IPS-20b (cell line): ENCODE measurements around the gene ILKAP.

Experiments
- H3K27ac ChIP-seq: one replicate; pipeline ENCODE4 v1.5.1; 2013; ENCODE audit warnings: low read length
- H3K27me3 ChIP-seq: 2 replicates; pipeline ENCODE4 v1.6.1; 2013; ENCODE audit warnings: mild to moderate bottlenecking, low read length, inconsistent platforms; ENCODE audit not compliant: insufficient read depth
- H3K36me3 ChIP-seq: 2 replicates; pipeline ENCODE4 v1.6.1; 2013; ENCODE audit warnings: low read depth, mild to moderate bottlenecking, inconsistent platforms, low read length, moderate library complexity; ENCODE audit not compliant: insufficient read depth
- H3K4me1 ChIP-seq: 2 replicates; pipeline ENCODE4 v1.6.1; 2013; ENCODE audit warnings: mild to moderate bottlenecking, control low read depth, inconsistent platforms, low read length, moderate library complexity; ENCODE audit not compliant: insufficient read depth
- H3K4me3 ChIP-seq: 2 replicates; pipeline ENCODE4 v1.5.1; 2013; ENCODE audit warnings: mild to moderate bottlenecking, low read length, inconsistent platforms
- H3K9ac ChIP-seq: 2 replicates; pipeline ENCODE4 v1.6.1; 2013; ENCODE audit warnings: low read depth, mild to moderate bottlenecking, inconsistent platforms, low read length, moderate library complexity
- H3K9me3 ChIP-seq: 2 replicates; pipeline ENCODE4 v1.6.1; 2013; ENCODE audit warnings: mild to moderate bottlenecking, low read depth, low read length, inconsistent platforms; ENCODE audit not compliant: insufficient read depth

Gene ILKAP

DNA sequence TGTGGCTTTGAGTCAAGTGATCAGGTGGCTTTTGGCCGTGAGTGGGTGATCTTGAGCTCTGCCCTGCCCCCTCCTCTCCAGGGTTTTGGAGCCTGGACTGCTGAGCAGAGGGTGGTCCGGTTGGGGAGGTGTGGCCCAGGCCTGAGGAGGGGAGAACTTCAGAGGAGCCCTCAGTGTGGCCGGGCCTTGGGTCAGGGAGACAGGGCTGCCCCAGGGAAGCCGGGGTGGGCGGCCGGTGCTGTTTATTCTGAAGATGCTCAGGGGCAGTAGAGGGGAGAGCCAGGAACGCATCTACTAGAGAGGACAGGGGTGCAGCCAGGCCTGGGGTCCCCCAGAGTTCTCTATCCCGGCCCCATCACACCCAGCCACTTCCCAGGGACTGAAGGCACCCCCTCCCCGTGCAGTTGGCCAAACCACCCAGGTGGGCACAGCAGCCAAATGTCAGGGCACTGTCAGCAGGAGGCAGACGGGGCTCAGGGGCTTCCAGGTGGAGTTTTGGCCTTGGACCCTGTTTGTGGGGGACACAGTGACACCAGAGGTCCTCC is 43.8 kb downstream of the ILKAP start:
- Histone ChIP-seq H3K4me1 (peaks cover 3% of the 10 kb centered on the region; the same call in 1 of the 2 replicates), H3K4me3 (peak overlapping the region; percentile 60; the same call in 1 of the 2 replicates), H3K27ac (no peak overlapping the region), H3K9ac (no peak overlapping the region), H3K36me3 (no peaks in the 10 kb centered on the region), H3K9me3 (no peaks in the 10 kb centered on the region), H3K27me3 (peaks cover 77% of the 10 kb centered on the region)

DNA sequence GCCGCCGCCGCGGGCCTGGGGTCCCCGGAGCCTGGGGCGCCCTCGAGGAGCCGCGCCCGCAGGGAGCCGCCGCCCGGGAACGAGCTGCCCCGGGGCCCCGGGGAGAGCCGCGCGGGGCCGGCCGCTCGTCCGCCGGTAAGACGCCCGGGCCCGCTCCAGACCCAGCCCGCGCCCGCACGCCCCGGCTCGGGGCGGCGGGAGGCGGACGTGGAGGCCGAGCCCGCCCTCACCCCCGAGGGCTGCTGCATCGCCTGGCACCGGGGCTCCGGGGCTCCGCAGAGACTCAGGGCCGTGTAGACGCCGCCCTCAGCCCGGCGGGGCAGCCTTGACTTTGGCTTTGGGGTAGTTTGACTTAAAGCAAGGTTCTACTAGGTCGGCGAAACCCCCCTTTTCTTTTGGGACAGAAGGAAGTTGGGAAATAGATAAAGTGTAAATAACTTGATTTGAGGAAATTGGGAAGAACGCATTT is 44.4 kb downstream of the ILKAP start:
- Histone ChIP-seq H3K4me1 (peaks cover 3% of the 10 kb centered on the region; the same call in 1 of the 2 replicates), H3K36me3 (no peaks in the 10 kb centered on the region), H3K9me3 (no peaks in the 10 kb centered on the region), H3K27me3 (peaks cover 71% of the 10 kb centered on the region), H3K27ac (no peak overlapping the region), H3K9ac (no peak overlapping the region), H3K4me3 (peak overlapping the region; percentile 60; the same call in 1 of the 2 replicates)

DNA sequence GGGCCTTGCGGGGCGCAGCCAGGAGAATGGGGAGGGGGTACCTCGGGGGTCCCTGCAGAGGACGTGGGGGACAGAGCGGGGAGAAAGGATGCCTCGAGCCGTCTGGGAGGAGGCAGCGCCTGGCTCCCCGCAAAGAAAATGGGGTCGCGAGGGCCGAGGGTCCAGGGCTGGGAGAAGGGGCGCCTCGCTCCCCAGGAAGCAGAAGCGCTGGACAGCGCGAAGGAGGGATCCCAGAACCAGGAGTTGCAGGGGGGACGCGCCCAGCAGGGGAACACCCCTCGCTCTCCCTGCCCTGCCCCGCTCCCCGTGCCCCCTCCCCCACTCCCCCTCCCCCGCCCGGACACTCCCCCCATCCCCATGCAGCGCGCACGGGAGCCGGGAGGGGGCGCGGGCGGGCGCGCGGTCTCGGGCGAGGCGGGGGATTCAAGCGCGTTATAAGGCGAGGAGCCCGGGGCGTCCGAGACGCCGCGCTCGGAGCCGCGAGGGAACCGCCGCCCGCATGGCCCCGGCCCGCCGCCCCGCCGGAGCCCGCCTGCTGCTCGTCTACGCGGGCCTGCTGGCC is 44.9 kb downstream of the ILKAP start, which contains the start of gene ERFE:
ERFE (plus strand) TSS at position 462 of the 562 bp plus-strand sequence; CDS start at position 500, 38 bp downstream.
- Histone ChIP-seq H3K9me3 (no peaks in the 10 kb centered on the region), H3K27ac (no peak within 1 kb of the TSS), H3K27me3 (peaks cover 66% of the 10 kb centered on the region), H3K4me1 (peaks cover 3% of the 10 kb centered on the region; the same call in 1 of the 2 replicates), H3K36me3 (no peaks in the 10 kb centered on the region), H3K9ac (no peak within 1 kb of the TSS; the same call in 1 of the 2 replicates), H3K4me3 (peak within 1 kb of the TSS; percentile 71; the same call in 1 of the 2 replicates)

DNA sequence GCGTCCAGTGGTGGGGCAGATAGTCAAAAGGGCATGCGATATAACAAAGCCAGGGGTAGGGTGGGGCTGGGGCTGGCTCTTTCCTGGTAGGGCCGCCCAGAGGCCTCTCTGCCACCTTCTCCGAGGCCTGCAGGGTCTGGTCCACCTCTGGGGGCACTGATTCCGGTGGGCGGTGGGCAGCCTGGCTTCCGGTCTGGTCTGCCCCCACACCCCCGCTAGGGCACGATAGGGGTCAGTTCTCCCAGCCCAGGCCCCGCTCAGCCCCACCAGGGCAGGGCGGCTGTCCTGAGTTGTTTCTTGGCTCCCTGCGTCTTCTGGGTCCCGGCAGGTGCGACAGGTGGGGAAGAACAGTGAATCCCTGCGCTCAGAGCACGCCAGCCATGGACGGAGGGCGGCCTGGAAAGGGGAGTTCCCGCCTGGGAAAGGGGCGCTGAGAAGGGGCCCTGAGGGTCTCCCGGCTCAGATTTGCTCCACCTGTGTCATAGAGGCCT is 45.4 kb downstream of the ILKAP start:
- no peak overlapping the region for H3K27ac ChIP-seq
- peaks cover 3% of the 10 kb centered on the region; the same call in 1 of the 2 replicates for H3K4me1 ChIP-seq
- H3K4me3 ChIP-seq, result peak overlapping the region; percentile 71; the same call in 1 of the 2 replicates
- peaks cover 61% of the 10 kb centered on the region for H3K27me3 ChIP-seq
- no peak overlapping the region; the same call in 1 of the 2 replicates for H3K9ac ChIP-seq
- H3K9me3 ChIP-seq, result no peaks in the 10 kb centered on the region
- no peaks in the 10 kb centered on the region for H3K36me3 ChIP-seq

DNA sequence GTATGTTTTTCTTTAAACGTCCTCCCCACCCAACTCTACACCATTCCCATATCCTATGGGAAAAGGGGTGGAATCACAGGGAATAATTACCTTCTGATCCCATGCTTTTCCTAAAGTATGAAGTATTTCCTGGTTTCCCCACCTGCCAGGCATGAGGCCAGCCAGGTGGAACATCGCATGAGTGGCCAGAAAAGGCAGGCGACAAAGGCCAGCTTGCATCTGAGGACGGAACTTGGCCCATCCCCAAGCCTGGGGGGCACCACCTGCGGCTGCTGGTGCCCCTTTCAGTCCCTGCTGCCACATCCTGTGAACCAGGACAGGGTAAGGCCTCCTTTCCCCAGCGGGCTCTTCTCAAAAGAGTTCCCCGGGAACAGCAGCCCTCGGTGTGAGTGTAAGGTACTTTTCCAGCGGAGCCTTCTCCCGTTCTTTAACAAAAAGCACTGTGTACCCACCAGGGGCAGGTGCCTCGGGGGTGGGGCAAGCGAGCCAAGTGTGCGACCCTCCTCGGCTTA is 45.9 kb downstream of the ILKAP start:
- H3K27ac ChIP-seq, result no peak overlapping the region
- H3K9me3 ChIP-seq, result no peaks in the 10 kb centered on the region
- no peaks in the 10 kb centered on the region for H3K36me3 ChIP-seq
- H3K9ac ChIP-seq, result no peak overlapping the region
- H3K27me3 ChIP-seq, result peaks cover 56% of the 10 kb centered on the region
- peaks cover 3% of the 10 kb centered on the region; the same call in 1 of the 2 replicates for H3K4me1 ChIP-seq
- H3K4me3 ChIP-seq, result peak overlapping the region; percentile 71; the same call in 1 of the 2 replicates

DNA sequence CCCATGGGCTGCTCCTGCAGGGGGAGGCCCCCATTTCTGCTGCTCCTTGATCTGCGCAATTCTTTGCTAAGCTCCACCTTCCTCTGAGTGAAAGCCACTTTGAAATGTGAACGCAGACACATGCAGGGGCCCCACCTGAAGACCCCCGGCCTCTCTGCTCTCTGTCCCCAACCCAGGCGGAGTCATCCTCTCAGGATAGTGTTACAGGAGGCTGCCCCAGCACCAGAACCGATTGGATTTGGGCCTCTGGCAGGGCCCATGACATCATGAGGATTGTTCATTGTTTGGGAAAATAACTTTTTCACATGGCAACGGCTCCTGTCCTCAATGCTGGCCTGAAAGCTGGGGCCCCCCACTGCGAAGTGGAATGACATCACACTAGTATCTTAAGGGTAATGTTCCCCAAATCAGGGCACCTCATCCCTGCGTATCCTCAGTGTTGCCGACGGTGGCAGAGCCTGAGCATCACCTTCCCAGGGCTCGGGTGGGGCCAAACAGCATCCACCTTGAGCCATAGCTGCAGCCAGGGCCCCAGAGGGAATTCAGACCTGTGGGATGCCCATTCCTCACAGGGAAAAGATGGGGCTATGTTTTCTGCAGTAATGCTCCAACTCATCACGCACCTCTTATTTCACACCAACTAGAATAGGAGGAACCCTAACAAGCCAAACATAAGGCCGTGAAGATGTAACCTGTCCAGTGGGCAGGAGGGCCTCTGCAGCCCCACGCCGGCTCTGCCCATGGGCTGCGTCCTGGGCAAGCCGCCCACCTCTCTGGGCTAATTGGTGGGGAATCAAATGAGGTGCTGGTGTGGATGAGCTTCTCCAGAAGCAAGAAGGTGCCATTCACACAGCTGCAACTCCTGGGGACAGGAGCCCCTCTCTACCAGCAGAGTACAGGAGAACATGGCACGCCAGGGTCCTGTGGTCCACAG is 47.5 kb downstream of the ILKAP start:
- Histone ChIP-seq H3K4me1 (peaks cover 3% of the 10 kb centered on the region; the same call in 1 of the 2 replicates), H3K4me3 (no peak overlapping the region), H3K27ac (no peak overlapping the region), H3K36me3 (no peaks in the 10 kb centered on the region), H3K27me3 (peaks cover 40% of the 10 kb centered on the region), H3K9me3 (no peaks in the 10 kb centered on the region), H3K9ac (no peak overlapping the region)

DNA sequence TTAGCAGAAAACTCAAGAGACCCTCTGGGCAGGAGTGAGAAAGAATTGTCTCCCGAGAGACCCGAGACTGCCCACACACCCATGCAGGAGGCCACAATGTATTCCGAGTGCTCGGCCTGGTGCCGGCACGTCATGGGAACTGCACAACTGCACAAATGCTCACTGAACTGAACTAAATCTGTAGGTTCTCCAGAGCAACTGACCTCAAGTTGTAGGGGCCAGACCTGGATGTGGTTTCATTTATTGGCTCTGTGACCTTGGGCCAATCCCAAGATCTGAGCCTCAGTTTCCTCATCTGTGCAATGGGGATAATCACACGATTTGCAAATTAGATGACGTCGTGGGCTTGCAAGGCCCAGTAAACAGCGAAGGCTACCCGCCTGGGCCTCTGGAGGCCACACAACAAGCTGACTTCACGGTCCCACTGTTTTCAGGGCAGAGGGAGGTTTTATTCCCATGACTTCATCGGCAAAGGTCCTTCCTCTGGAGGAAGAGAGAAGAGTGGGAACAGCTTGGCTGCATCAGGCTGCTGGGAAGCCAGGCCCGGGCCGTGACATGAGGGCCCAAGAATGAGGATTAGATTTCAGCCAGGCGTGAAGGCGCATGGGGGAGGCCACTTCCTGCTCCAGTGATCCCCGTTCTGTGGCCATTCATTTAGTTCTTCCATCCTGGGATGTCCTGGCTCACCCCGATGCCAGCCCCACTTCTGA is 48.3 kb downstream of the ILKAP start:
- no peak overlapping the region for H3K27ac ChIP-seq
- no peak overlapping the region for H3K9ac ChIP-seq
- peaks cover 3% of the 10 kb centered on the region; the same call in 1 of the 2 replicates for H3K4me1 ChIP-seq
- H3K27me3 ChIP-seq, result peaks cover 32% of the 10 kb centered on the region
- H3K36me3 ChIP-seq, result no peaks in the 10 kb centered on the region
- no peak overlapping the region for H3K4me3 ChIP-seq
- H3K9me3 ChIP-seq, result no peaks in the 10 kb centered on the region

DNA sequence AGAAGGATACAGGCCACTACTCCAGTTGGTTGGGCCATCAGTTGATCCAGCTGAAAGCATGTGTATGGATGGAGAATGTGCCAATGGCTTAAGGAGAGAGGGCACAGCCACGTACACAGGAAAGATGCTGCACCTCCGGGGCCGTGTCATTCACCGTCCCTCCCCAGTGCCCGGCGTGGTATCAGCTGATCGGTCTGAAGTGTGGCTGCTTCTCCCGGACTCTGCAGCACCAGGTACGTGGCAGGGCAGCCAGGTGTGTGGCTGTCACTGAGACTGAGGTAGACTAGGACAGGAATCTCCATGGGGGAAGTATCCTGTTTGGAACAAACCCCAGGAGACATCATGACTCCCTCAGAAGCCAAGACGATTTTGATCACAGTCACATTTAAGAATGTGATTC is 48.9 kb downstream of the ILKAP start:
- peaks cover 26% of the 10 kb centered on the region for H3K27me3 ChIP-seq
- H3K4me3 ChIP-seq, result no peak overlapping the region
- no peak overlapping the region for H3K9ac ChIP-seq
- H3K4me1 ChIP-seq, result peaks cover 3% of the 10 kb centered on the region; the same call in 1 of the 2 replicates
- H3K9me3 ChIP-seq, result no peaks in the 10 kb centered on the region
- H3K36me3 ChIP-seq, result no peaks in the 10 kb centered on the region
- H3K27ac ChIP-seq, result no peak overlapping the region

DNA sequence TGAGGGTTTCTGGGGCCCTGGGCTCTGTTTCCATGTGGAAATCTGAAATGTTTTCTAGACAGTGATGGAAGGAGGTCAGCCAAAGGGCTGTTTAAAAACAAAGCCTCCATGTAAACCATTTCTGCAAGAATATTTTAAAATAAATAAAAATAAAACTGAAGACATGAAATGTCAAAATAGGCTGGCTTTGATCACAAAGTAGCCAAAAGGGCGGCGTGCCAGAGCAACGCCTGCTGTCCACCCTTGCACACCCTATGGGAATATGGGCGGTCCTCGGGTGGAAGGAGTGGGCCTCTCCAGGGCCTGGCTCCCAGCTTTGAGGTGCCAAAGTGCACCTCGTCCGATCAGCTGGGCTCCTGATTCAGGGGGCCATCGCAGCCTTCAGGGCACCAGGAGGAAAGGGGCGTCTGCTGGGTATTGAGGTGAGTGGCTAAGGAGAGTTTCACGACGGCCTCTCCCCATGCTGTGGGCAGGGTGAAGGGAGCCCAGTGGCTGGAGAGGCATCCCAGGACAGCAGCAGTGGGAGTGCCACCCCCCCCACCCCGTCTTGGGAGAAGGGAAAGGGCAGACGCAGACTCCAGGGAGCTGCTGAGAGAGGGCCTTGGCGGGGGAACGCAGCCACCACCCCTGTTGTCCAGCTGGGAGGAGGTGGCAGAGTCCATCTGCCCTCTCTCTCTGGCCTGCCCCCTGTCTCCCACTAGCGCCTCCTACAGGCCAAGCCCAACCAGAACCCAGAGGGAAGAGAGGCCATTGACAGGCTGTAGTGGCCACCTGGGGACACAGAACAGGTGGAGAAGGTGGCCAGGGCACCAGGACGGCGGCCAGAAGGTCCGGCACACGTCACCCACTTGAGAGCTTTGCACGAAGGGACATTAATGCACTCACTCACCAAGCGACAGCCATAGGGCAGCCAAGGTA is 50.5 kb downstream of the ILKAP start:
- Histone ChIP-seq H3K27me3 (peaks cover 15% of the 10 kb centered on the region; the same call in 1 of the 2 replicates), H3K4me1 (no peaks in the 10 kb centered on the region), H3K9ac (no peak overlapping the region)

DNA sequence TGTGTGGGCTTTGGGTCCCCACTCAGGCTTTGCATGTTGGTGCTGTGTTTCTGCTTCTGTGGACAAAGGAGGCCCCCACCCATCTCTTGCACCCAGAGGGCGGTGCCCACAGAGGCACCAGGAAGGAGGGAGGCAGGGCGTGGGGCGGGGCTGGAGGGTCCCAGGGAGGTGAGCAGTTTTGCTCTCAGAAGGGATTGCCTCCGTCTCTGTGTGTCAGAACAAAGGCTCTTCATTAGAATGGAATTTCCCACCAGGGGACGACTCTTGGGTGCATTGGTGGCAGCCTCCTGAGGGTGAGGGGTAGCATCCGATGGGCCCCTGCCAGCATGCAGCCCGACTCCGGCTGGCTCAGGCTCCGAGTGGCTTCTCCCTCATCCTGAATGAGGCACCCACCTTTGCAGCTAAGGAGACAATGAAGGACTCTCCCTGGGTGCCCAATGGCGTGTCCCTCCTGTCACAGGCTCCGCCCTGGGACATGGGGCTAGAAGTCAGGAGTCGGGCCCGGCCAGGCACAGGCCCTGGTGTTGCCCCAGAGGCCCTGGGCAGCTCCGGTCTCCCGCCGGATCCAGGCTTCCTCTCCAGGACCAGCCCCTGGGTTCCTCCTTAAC is 51.8 kb downstream of the ILKAP start:
- H3K36me3 ChIP-seq, result no peaks in the 10 kb centered on the region
- no peak overlapping the region for H3K4me3 ChIP-seq
- no peak overlapping the region for H3K9ac ChIP-seq
- no peaks in the 10 kb centered on the region for H3K9me3 ChIP-seq
- H3K27me3 ChIP-seq, result peaks cover 2% of the 10 kb centered on the region; the same call in 1 of the 2 replicates
- no peaks in the 10 kb centered on the region for H3K4me1 ChIP-seq
- H3K27ac ChIP-seq, result no peak overlapping the region

More for the DNA sequence above, 50.5 kb downstream of the ILKAP start:
- no peak overlapping the region for H3K27ac ChIP-seq
- no peaks in the 10 kb centered on the region for H3K9me3 ChIP-seq
- H3K4me3 ChIP-seq, result no peak overlapping the region
- H3K36me3 ChIP-seq, result no peaks in the 10 kb centered on the region
